Measurements from ENCODE around the gene GJE1. TPM values are rescaled to one million over a fixed set of nuclear protein-coding genes. Genes with fewer than 3 reads are reported as not detected.
"Not testable (repeated sequence)": the region's sequence is repeated elsewhere in the genome, so short reads cannot be mapped to it uniquely, and the experiment has no call there.

GJE1 gene
- total RNA-seq, result not detected

GRCh38 chr6:142132625-142133024, at the start of gene GJE1:
GJE1 (plus strand) TSS chr6:142132925; CDS start chr6:142133159, 234 bp downstream.
- H3K4me3 ChIP-seq, result no peak within 1 kb of the TSS
- no peaks in the 10 kb centered on the region for H3K27me3 ChIP-seq
- no peak for TF ChIP-seq CTCF (IDR thresholded peaks at IDR 0.05)
- TF ChIP-seq POLR2A (IDR thresholded peaks at IDR 0.05), result no peak
- no peak for TF ChIP-seq EP300 (IDR thresholded peaks at IDR 0.05)
- no peak within 1 kb of the TSS for H3K27ac ChIP-seq
- no peak for DNase-seq (ENCODE audit: low spot score in 2 of 2)
- H3K36me3 ChIP-seq, result no peaks in the 10 kb centered on the region
- peaks cover 0 to 28% (median 0%) of the 10 kb centered on the region in 4 donors for H3K9me3 ChIP-seq
- WGBS, 2 donors, result 50 to 52% methylated on average over 1 of the region's 1 CpG
- no peaks in the 10 kb centered on the region for H3K4me1 ChIP-seq

- no peak for DNase-seq (ENCODE audit: low spot score in 2 of 2)
- Histone ChIP-seq H3K36me3 (no peaks in the 10 kb centered on the region), H3K27me3 (peaks cover 0 to 22% of the 10 kb centered on the region in 2 donors), H3K9me3 (no peaks in the 10 kb centered on the region), H3K4me3 (no peak overlapping the region), H3K27ac (no peak overlapping the region), H3K4me1 (no peaks in the 10 kb centered on the region)
- 13 to 14% methylated on average over 45 to 48 of the region's 49 CpGs for WGBS, 2 donors
- TF ChIP-seq POLR2A (IDR thresholded peaks at IDR 0.05), result no peak
- TF ChIP-seq EP300 (IDR thresholded peaks at IDR 0.05), result no peak
- no peak for TF ChIP-seq CTCF (IDR thresholded peaks at IDR 0.05)
These were observed 44.5 kb upstream of the GJE1 start for GRCh38 chr6:142087950-142088857.

- Histone ChIP-seq H3K9me3 (peaks cover 0 to 4% (median 0%) of the 10 kb centered on the region in 4 donors), H3K27me3 (peaks cover 0 to 22% of the 10 kb centered on the region in 2 donors), H3K27ac (no peak overlapping the region), H3K4me3 (no peak overlapping the region), H3K36me3 (no peaks in the 10 kb centered on the region), H3K4me1 (no peaks in the 10 kb centered on the region)
- TF ChIP-seq POLR2A (IDR thresholded peaks at IDR 0.05) (no peak), EP300 (IDR thresholded peaks at IDR 0.05) (no peak)
- no peak for DNase-seq (ENCODE audit: low spot score in 2 of 2)
- WGBS, 2 donors, result 2 to 5% methylated on average over 14 of the region's 14 CpGs
These were observed 43.9 kb upstream of the GJE1 start for GRCh38 chr6:142088858-142089216.

GRCh38 chr6:142104820-142105219, 27.9 kb upstream of the GJE1 start:
- whole genome bisulfite sequencing, 2 donors, result 88 to 91% methylated on average over 5 of the region's 5 CpGs
- DNase-seq (ENCODE audit: low spot score in 2 of 2); H3K9me3 ChIP-seq; H3K4me1 ChIP-seq; H3K27ac ChIP-seq; H3K36me3 ChIP-seq; H3K27me3 ChIP-seq; H3K4me3 ChIP-seq: not testable (repeated sequence)

- not testable (repeated sequence) for H3K36me3 ChIP-seq; H3K27me3 ChIP-seq; DNase-seq (ENCODE audit: low spot score in 2 of 2); H3K9me3 ChIP-seq; H3K4me3 ChIP-seq; H3K27ac ChIP-seq; H3K4me1 ChIP-seq
- 92% methylated on average over 9 of the region's 9 CpGs for WGBS, 2 donors
These were observed 21.9 kb upstream of the GJE1 start for GRCh38 chr6:142110820-142111219.

GRCh38 chr6:142112451-142113061, 20.2 kb upstream of the GJE1 start:
- peak; percentile 52 to 86 for DNase-seq (ENCODE audit: low spot score in 2 of 2)
- no peak overlapping the region for H3K4me3 ChIP-seq
- no peaks in the 10 kb centered on the region for H3K27me3 ChIP-seq
- no peak overlapping the region for H3K27ac ChIP-seq
- WGBS, 2 donors, result 0% methylated on average over 4 of the region's 4 CpGs
- no peaks in the 10 kb centered on the region for H3K9me3 ChIP-seq
- no peaks in the 10 kb centered on the region for H3K4me1 ChIP-seq
- no peaks in the 10 kb centered on the region for H3K36me3 ChIP-seq
- TF ChIP-seq CTCF (IDR thresholded peaks at IDR 0.05) (peak; percentile 45 to 62 (median 59)), EP300 (IDR thresholded peaks at IDR 0.05) (no peak)
